IMR-90 (cell line): ENCODE data around the gene PIEZO1. TPM values are rescaled to one million over a fixed set of nuclear protein-coding genes. Genes with fewer than 3 reads are reported as not detected.

Source experiments
- ATAC-seq: fragments of 200-7000 bp; cut with Tn5 transposase; 2 replicates; pipeline ENCODE4 v1.9.1; 2020; ENCODE audit warnings: low read depth, mild to moderate bottlenecking, moderate library complexity
- BruUV-seq: library from RNA; stranded (reverse); fragments of 400-500 nt; replicated peaks from 2 replicates; lab custom pipeline; 2021; lab: Mats Ljungman, UMichigan
- CTCF ChIA-PET: fragments of 300-600 bp; formaldehyde crosslinking; extraction: SDS; loops from one replicate; lab custom pipeline; 2021; ENCODE audit warnings: antibody characterized with exemption; lab: Yijun Ruan, JAX
- POLR2A ChIA-PET: fragments of 300-600 bp; sonication (Branson Sonifier 250); formaldehyde crosslinking; loops from one replicate; lab custom pipeline; 2022; ENCODE audit warnings: antibody characterized with exemption; ENCODE audit not compliant: unreplicated experiment; lab: Charles Lee
- DNase-seq: peaks from one replicate; pipeline ENCODE4 v3.0.0; 2013
- H2AFZ ChIP-seq: replicated peaks from 2 replicates; pipeline ENCODE3; 2013; ENCODE audit warnings: low read length, mild to moderate bottlenecking; ENCODE audit not compliant: poor library complexity
- H2AK5ac ChIP-seq: 2 replicates; pipeline ENCODE4 v1.6.1; 2013; ENCODE audit warnings: low read depth, low read length, inconsistent platforms
- H2AK9ac ChIP-seq: replicated peaks from 2 replicates; pipeline ENCODE3; 2013; ENCODE audit warnings: mild to moderate bottlenecking, low read depth, low read length, moderate library complexity; ENCODE audit not compliant: poor library complexity
- H2BK120ac ChIP-seq: 2 replicates; pipeline ENCODE4 v1.6.1; 2013; ENCODE audit warnings: low read depth, low read length, inconsistent platforms
- H2BK15ac ChIP-seq: 3 replicates; pipeline ENCODE4 v1.6.1; 2013; ENCODE audit warnings: low read depth, low read length, inconsistent platforms
- H2BK20ac ChIP-seq: 2 replicates; pipeline ENCODE4 v1.6.1; 2013; ENCODE audit warnings: low read depth, mild to moderate bottlenecking, inconsistent platforms, low read length, moderate library complexity
- H2BK5ac ChIP-seq: 2 replicates; pipeline ENCODE4 v1.6.1; 2013; ENCODE audit warnings: mild to moderate bottlenecking, low read depth, low read length, inconsistent platforms; ENCODE audit not compliant: poor library complexity, severe bottlenecking
- H3K14ac ChIP-seq: replicated peaks from 2 replicates; pipeline ENCODE4 v1.6.1; 2013; ENCODE audit warnings: low read depth, low read length, inconsistent platforms
- H3K18ac ChIP-seq: 2 replicates; pipeline ENCODE4 v1.6.1; 2013; ENCODE audit warnings: low read depth, low read length, control low read depth
- H3K23ac ChIP-seq: 2 replicates; pipeline ENCODE4 v1.6.1; 2013; ENCODE audit warnings: low read depth, low read length, inconsistent platforms
- H3K27ac ChIP-seq: 2 replicates; pipeline ENCODE4 v1.5.1; 2013; ENCODE audit warnings: mild to moderate bottlenecking, control low read depth, low read length; ENCODE audit not compliant: insufficient read depth
- H3K27me3 ChIP-seq: 2 replicates; pipeline ENCODE4 v1.6.1; 2013; ENCODE audit warnings: low read length; ENCODE audit not compliant: control insufficient read depth, insufficient read depth
- H3K36me3 ChIP-seq: 2 replicates; pipeline ENCODE4 v1.6.1; 2013; ENCODE audit warnings: low read length, mixed read lengths; ENCODE audit not compliant: control insufficient read depth, insufficient read depth
- H3K4ac ChIP-seq: 2 replicates; pipeline ENCODE4 v1.6.1; 2013; ENCODE audit warnings: low read depth, low read length, inconsistent platforms
- H3K4me1 ChIP-seq: 2 replicates; pipeline ENCODE4 v1.6.1; 2013; ENCODE audit warnings: low read length, mixed read lengths; ENCODE audit not compliant: control insufficient read depth, insufficient read depth
- H3K4me2 ChIP-seq: 2 replicates; pipeline ENCODE4 v1.6.1; 2013; ENCODE audit warnings: low read depth, mild to moderate bottlenecking, control low read depth, low read length, moderate library complexity
- H3K4me3 ChIP-seq: 2 replicates; pipeline ENCODE4 v1.5.1; 2013; ENCODE audit warnings: low read depth, mild to moderate bottlenecking, control low read depth, low read length, moderate library complexity; ENCODE audit not compliant: insufficient read depth
- H3K56ac ChIP-seq: 2 replicates; pipeline ENCODE4 v1.6.1; 2013; ENCODE audit warnings: low read length, inconsistent platforms; ENCODE audit not compliant: insufficient read depth; ENCODE audit errors: extremely low read depth
- H3K79me1 ChIP-seq, 2 experiments: 2 replicates each; pipeline ENCODE4 v1.6.1; 2013; ENCODE audit warnings: low read length in 2 of 2, inconsistent platforms in 1 of 2, low read depth in 1 of 2
- H3K9ac ChIP-seq: 2 replicates; pipeline ENCODE4 v1.6.1; 2013; ENCODE audit warnings: low read depth, low read length, control low read depth
- H3K9me1 ChIP-seq: 2 replicates; pipeline ENCODE4 v1.6.1; 2013; ENCODE audit warnings: low read length, inconsistent platforms; ENCODE audit not compliant: insufficient read depth
- H3K9me3 ChIP-seq: 2 replicates; pipeline ENCODE4 v1.6.1; 2013; ENCODE audit warnings: low read length; ENCODE audit not compliant: control insufficient read depth, insufficient read depth
- H4K20me1 ChIP-seq: 2 replicates; pipeline ENCODE4 v1.6.1; 2013; ENCODE audit warnings: low read length, inconsistent platforms; ENCODE audit not compliant: insufficient read depth
- H4K5ac ChIP-seq: 2 replicates; pipeline ENCODE4 v1.6.1; 2013; ENCODE audit warnings: mild to moderate bottlenecking, low read depth, low read length, control low read depth
- H4K8ac ChIP-seq, 2 experiments: 2 replicates each; pipeline ENCODE4 v1.6.1; 2013; ENCODE audit warnings: low read depth in 2 of 2, low read length in 2 of 2, control low read depth in 1 of 2, inconsistent platforms in 1 of 2
- H4K91ac ChIP-seq: 2 replicates; pipeline ENCODE4 v1.6.1; 2013; ENCODE audit warnings: low read depth, low read length, inconsistent platforms; ENCODE audit not compliant: insufficient read depth
- BHLHE40 ChIP-seq: fragments of 150-350 bp; IDR thresholded peaks from 2 replicates; pipeline ENCODE4 v1.6.1; 2016; ENCODE audit warnings: mild to moderate bottlenecking, low read depth, low read length
- CEBPB ChIP-seq: IDR thresholded peaks from 2 replicates; pipeline ENCODE4 v1.6.1; 2012; ENCODE audit warnings: low read depth, low read length, improper control_type of control experiment
- MAFK ChIP-seq: IDR thresholded peaks from 2 replicates; pipeline ENCODE4 v1.6.1; 2012; ENCODE audit warnings: low read depth, low read length, improper control_type of control experiment
- POLR2A ChIP-seq: IDR thresholded peaks from 2 replicates; pipeline ENCODE4 v1.6.1; 2012; ENCODE audit warnings: mild to moderate bottlenecking, low read depth, low read length
- RFX5 ChIP-seq: IDR thresholded peaks from 2 replicates; pipeline ENCODE4 v1.8.0; 2012; ENCODE audit warnings: low read depth, mild to moderate bottlenecking, low read length, moderate library complexity
- SMC3 ChIP-seq: fragments of 150-350 bp; IDR thresholded peaks from 2 replicates; pipeline ENCODE4 v1.6.1; 2016; ENCODE audit warnings: low read depth, mild to moderate bottlenecking, antibody characterized with exemption, low read length, moderate library complexity
- USF2 ChIP-seq: fragments of 150-350 bp; IDR thresholded peaks from 2 replicates; pipeline ENCODE4 v1.6.1; 2017; ENCODE audit warnings: mild to moderate bottlenecking, antibody characterized with exemption, low read length, low read depth
- WGBS, 2 experiments: methylation state at CpG; one replicate each; pipeline versions ENCODE4 v1.1.5 to v1.1.7; 2013; ENCODE audit warnings: missing lambda C conversion rate in 2 of 2; ENCODE audit not compliant: insufficient read length in 1 of 2; ENCODE audit errors: extremely low coverage in 2 of 2; 5-methylcytosine and 5-hydroxymethylcytosine counted together
- dilution Hi-C: fragments of 300-500 bp; cut with HindIII; formaldehyde crosslinking; loops from one replicate; pipeline ENCODE4 v1.14.3; 2018; ENCODE audit warnings: low sequenced_read_pairs; ENCODE audit not compliant: unreplicated experiment
- in situ Hi-C: fragments of 300-500 bp; cut with MboI; formaldehyde crosslinking; loops from 3 replicates; pipeline ENCODE4 v1.14.3; 2019; ENCODE audit warnings: low sequenced_read_pairs, inconsistent platforms, mixed read lengths
- intact Hi-C: fragments of 100-400 bp; cut with micrococcal nuclease; formaldehyde crosslinking; loops from 2 replicates; pipeline ENCODE4 v1.10.0; 2022
- polyA plus RNA-seq, 3 experiments: library from polyadenylated mRNA; depleted of rRNA; stranded (reverse); fragments of >200 nt; gene quantifications; 2 replicates each; pipeline ENCODE4 v1.2.3, GENCODE V29; 2012; ENCODE audit warnings: low replicate concordance in 1 of 3
- total RNA-seq: library from RNA; depleted of rRNA; stranded (reverse); fragments of >200 nt; gene quantifications from 2 replicates; pipeline ENCODE4 v1.2.3, GENCODE V29; 2012

PIEZO1 gene
- total and polyA plus RNA-seq, 2 of the 4 experiments (the other 2 are of a cell fraction): 36.2 to 372 TPM

- TF ChIP-seq BHLHE40: no peak
Measured at GRCh38 chr16:88694221-88695087, 90.6 kb downstream of the PIEZO1 start (continued).

DNA sequence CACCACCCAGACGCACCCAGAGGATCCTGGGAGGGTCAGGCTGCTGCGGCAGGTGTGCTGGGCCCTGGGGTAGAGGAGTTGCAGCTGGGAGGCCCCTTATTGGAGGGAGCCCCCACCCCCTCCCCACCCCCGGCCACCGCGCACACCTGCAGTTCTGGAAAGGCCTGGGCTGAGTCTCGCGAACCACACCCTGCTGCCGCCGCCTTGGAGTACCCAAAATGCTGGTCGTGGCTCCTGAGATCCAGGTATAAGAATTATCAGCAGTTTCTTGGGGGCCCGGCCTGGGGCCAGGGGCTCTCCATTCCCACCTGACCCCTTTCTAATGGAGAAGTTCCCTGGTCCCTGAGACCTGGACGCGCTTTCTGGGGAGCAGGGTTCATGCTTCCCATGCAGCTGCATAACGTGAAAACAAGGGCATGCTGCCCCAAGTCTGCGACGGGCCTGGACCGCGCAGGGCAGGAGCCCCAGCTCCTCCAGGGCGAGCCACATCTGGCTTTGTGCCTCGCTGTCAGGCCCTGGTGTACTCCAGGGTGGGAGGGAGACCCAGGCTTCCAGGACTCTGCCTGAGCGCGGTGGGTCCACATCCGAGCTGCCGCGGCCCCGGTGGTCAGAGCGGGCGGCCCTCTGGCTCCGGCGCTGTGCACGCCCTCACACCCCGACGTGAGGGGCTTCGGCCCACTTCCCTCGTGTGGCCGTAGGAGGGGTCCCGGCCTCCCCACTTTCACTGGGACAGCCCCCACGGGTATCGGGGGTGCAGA is 91.4 kb downstream of the PIEZO1 start:
- Histone ChIP-seq H4K20me1 (no peaks in the 10 kb centered on the region; the same call in 1 of the 2 replicates), H3K36me3 (peaks cover 18% of the 10 kb centered on the region), H4K5ac (no peak overlapping the region), H3K4me2 (no peak overlapping the region), H2BK120ac (no peak overlapping the region), H3K9me1 (no peaks in the 10 kb centered on the region), H3K9ac (no peak overlapping the region), H2BK5ac (no peak overlapping the region), H3K79me1 (no peaks in the 10 kb centered on the region), H3K56ac (no peak overlapping the region), H3K18ac (no peak overlapping the region), H2BK15ac (no peak overlapping the region), H4K8ac (no peak overlapping the region), H2AK5ac (no peak overlapping the region), H2AFZ (no peak overlapping the region), H3K9me3 (no peaks in the 10 kb centered on the region), H2BK20ac (no peak overlapping the region), H2AK9ac (no peak overlapping the region), H3K4me3 (no peak overlapping the region), H3K14ac (no peak overlapping the region), H3K23ac (no peak overlapping the region), H4K91ac (no peak overlapping the region), H3K4ac (no peak overlapping the region), H3K4me1 (no peaks in the 10 kb centered on the region), H3K27ac (no peak overlapping the region), H3K27me3 (peaks cover 18% of the 10 kb centered on the region; the same call in 1 of the 2 replicates)
- dilution Hi-C loops: no loop called here
- POLR2A ChIA-PET: no interaction called here
- BruUV-seq: no TSS peak
- intact Hi-C loops: no loop called here
- no peak for DNase-seq
- 85% methylated on average over 17 of the region's 39 CpGs; no CpG with 5 or more reads in 1 of the 2 experiments for WGBS, 2 experiments
- CTCF ChIA-PET: no interaction called here
- in situ Hi-C loops: no loop called here
- ATAC-seq: no peak
- no peak for TF ChIP-seq RFX5
- no peak for TF ChIP-seq MAFK
- no peak for TF ChIP-seq SMC3
- TF ChIP-seq CEBPB: no peak
- no peak for TF ChIP-seq POLR2A
- TF ChIP-seq USF2: no peak
